ENCODE results near the gene RAB24. TPM values are rescaled to one million over a fixed set of nuclear protein-coding genes. Genes with fewer than 3 reads are reported as not detected.

Gene RAB24
- polyA plus RNA-seq, 1 experiment = 54.7 TPM

GRCh38 chr5:177349762-177350161, 46.2 kb upstream of the RAB24 start:
- Histone ChIP-seq H3K4me3 (ENCODE audit: low read depth, low read length) (peak overlapping the region; percentile 98; the same call in 1 of the 2 replicates), H3K27me3 (ENCODE audit: control insufficient read depth, insufficient read depth, low read length) (no peaks in the 10 kb centered on the region), H3K36me3 (ENCODE audit: control insufficient read depth, insufficient read depth, low read length) (peaks cover 5% of the 10 kb centered on the region)
- ChIA-PET POLR2A (no interaction called here), CTCF (interaction anchor here (0.6 to 1.2 kb wide), 3 partner anchors 13 to 103 kb away, joined by 3 to 4 read pairs (median 3); no protein-coding TSS in a partner anchor)
- DNase-seq (ENCODE audit: low read depth) = no peak
- TF ChIP-seq CTCF (IDR thresholded peaks at IDR 0.05; ENCODE audit: insufficient read depth, low read depth, low read length) = no peak

- peaks cover 5% of the 10 kb centered on the region for H3K36me3 ChIP-seq (ENCODE audit: control insufficient read depth, insufficient read depth, low read length)
- no peaks in the 10 kb centered on the region for H3K27me3 ChIP-seq (ENCODE audit: control insufficient read depth, insufficient read depth, low read length)
- no peak overlapping the region for H3K4me3 ChIP-seq (ENCODE audit: low read depth, low read length)
- POLR2A ChIA-PET = no interaction called here
- CTCF ChIA-PET = interaction anchor here (0.7 kb wide), 1 partner anchor 18 kb away, joined by 3 read pairs; no protein-coding TSS in a partner anchor
- no peak for DNase-seq (ENCODE audit: low read depth)
- no peak for TF ChIP-seq CTCF (IDR thresholded peaks at IDR 0.05; ENCODE audit: insufficient read depth, low read depth, low read length)
These were observed 45.8 kb upstream of the RAB24 start for GRCh38 chr5:177349362-177349647.

- peaks cover 5% of the 10 kb centered on the region for H3K36me3 ChIP-seq (ENCODE audit: control insufficient read depth, insufficient read depth, low read length)
- POLR2A ChIA-PET = no interaction called here
- TF ChIP-seq CTCF (IDR thresholded peaks at IDR 0.05; ENCODE audit: insufficient read depth, low read depth, low read length) = no peak
These were observed 44.2 kb upstream of the RAB24 start for GRCh38 chr5:177347699-177348098.

GRCh38 chr5:177346820-177347219, 43.3 kb upstream of the RAB24 start:
- no peak for DNase-seq (ENCODE audit: low read depth)
- TF ChIP-seq CTCF (IDR thresholded peaks at IDR 0.05; ENCODE audit: insufficient read depth, low read depth, low read length) = no peak
- ChIA-PET CTCF (interaction anchor here (0.9 to 1.6 kb wide), 2 partner anchors 37 to 44 kb away, joined by 3 to 4 read pairs; no protein-coding TSS in a partner anchor), POLR2A (interaction anchor here (0.5 kb wide), 1 partner anchor 17 kb away, joined by 15 read pairs; no protein-coding TSS in a partner anchor)
- peaks cover 5% of the 10 kb centered on the region for H3K36me3 ChIP-seq (ENCODE audit: control insufficient read depth, insufficient read depth, low read length)
- H3K4me3 ChIP-seq (ENCODE audit: low read depth, low read length) = no peak overlapping the region
- no peaks in the 10 kb centered on the region for H3K27me3 ChIP-seq (ENCODE audit: control insufficient read depth, insufficient read depth, low read length)

More at GRCh38 chr5:177347699-177348098, 44.2 kb upstream of the RAB24 start:
- no peaks in the 10 kb centered on the region for H3K27me3 ChIP-seq (ENCODE audit: control insufficient read depth, insufficient read depth, low read length)
- CTCF ChIA-PET = interaction anchor here (1.6 kb wide), 1 partner anchor 43 kb away, joined by 4 read pairs; no protein-coding TSS in a partner anchor
- H3K4me3 ChIP-seq (ENCODE audit: low read depth, low read length) = no peak overlapping the region
- DNase-seq (ENCODE audit: low read depth) = no peak

- ChIA-PET POLR2A (no interaction called here), CTCF (interaction anchor here (0.7 kb wide), 1 partner anchor 46 kb away, joined by 3 read pairs; no protein-coding TSS in a partner anchor)
- no peaks in the 10 kb centered on the region for H3K27me3 ChIP-seq (ENCODE audit: control insufficient read depth, insufficient read depth, low read length)
- no peak overlapping the region for H3K4me3 ChIP-seq (ENCODE audit: low read depth, low read length)
- peaks cover 5% of the 10 kb centered on the region for H3K36me3 ChIP-seq (ENCODE audit: control insufficient read depth, insufficient read depth, low read length)
- DNase-seq (ENCODE audit: low read depth) = no peak
- no peak for TF ChIP-seq CTCF (IDR thresholded peaks at IDR 0.05; ENCODE audit: insufficient read depth, low read depth, low read length)
These were observed 41.4 kb upstream of the RAB24 start for GRCh38 chr5:177344891-177345290.
